RWPE2 (cell line): ENCODE results near the gene SMYD3.

Source experiments
- ATAC-seq: fragments of 200-7000 bp; cut with Tn5 transposase; 3 replicates; pipeline ENCODE4 v1.9.1; 2021; ENCODE audit warnings: low read depth
- DNase-seq: peaks from one replicate; pipeline ENCODE4 v3.0.0-alpha.2; 2020; ENCODE audit warnings: low spot score
- H3K27ac ChIP-seq: fragments of 450-650 bp; 2 replicates; pipeline ENCODE4 v1.5.1; 2017; ENCODE audit warnings: mild to moderate bottlenecking; ENCODE audit not compliant: poor library complexity, severe bottlenecking
- H3K27me3 ChIP-seq: fragments of 250-450 bp; sonication (Bioruptor Pico); 2 replicates; pipeline ENCODE4 v1.5.1; 2021; ENCODE audit warnings: mild to moderate bottlenecking, moderate library complexity; ENCODE audit not compliant: insufficient read depth, poor library complexity, severe bottlenecking
- H3K36me3 ChIP-seq: fragments of 250-450 bp; sonication (Bioruptor Pico); 2 replicates; pipeline ENCODE4 v1.5.1; 2020; ENCODE audit warnings: low read depth, mild to moderate bottlenecking, moderate library complexity
- H3K4me1 ChIP-seq: fragments of 250-450 bp; sonication (Bioruptor Pico); 2 replicates; pipeline ENCODE4 v1.5.1; 2021; ENCODE audit warnings: mild to moderate bottlenecking, moderate library complexity; ENCODE audit not compliant: insufficient read depth, poor library complexity, severe bottlenecking
- H3K4me3 ChIP-seq: fragments of 250-450 bp; sonication (Bioruptor Pico); 2 replicates; pipeline ENCODE4 v1.5.1; 2021; ENCODE audit warnings: mild to moderate bottlenecking, moderate library complexity; ENCODE audit not compliant: severe bottlenecking
- H3K9me3 ChIP-seq: fragments of 250-450 bp; sonication (Bioruptor Pico); 2 replicates; pipeline ENCODE4 v1.5.1; 2021; ENCODE audit warnings: mild to moderate bottlenecking, moderate library complexity; ENCODE audit not compliant: severe bottlenecking
- TF ChIP-seq, protein P1 (sequence below): fragments of 450-650 bp; IDR thresholded peaks from one replicate; pipeline ENCODE4 v1.5.1; 2017; ENCODE audit warnings: mild to moderate bottlenecking, moderate library complexity; ENCODE audit not compliant: poor library complexity, severe bottlenecking

Gene SMYD3

DNA sequence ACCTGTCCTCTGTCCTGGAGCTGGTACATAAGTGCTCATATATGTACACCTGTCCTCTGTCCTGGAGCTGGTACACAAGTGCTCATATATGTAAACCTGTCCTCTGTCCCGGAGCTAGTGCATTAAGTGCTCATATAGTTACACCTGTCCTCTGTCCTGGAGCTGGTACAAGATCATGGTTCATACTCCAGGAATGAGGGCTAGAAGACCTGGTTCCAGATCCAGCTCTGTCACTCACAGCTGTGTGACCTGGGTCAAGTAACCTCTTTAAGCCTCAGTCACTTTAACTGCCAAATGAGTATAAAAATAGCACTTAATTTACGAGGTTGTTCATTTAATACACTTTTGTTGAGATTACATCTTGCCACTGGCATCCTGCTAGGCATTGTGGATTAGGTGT is 28.0 kb downstream of the SMYD3 start:
- no peaks in the 10 kb centered on the region for H3K9me3 ChIP-seq
- H3K36me3 ChIP-seq: no peaks in the 10 kb centered on the region
- no peaks in the 10 kb centered on the region for H3K4me1 ChIP-seq
- no peak overlapping the region for H3K4me3 ChIP-seq
- TF ChIP-seq, protein P1, sequence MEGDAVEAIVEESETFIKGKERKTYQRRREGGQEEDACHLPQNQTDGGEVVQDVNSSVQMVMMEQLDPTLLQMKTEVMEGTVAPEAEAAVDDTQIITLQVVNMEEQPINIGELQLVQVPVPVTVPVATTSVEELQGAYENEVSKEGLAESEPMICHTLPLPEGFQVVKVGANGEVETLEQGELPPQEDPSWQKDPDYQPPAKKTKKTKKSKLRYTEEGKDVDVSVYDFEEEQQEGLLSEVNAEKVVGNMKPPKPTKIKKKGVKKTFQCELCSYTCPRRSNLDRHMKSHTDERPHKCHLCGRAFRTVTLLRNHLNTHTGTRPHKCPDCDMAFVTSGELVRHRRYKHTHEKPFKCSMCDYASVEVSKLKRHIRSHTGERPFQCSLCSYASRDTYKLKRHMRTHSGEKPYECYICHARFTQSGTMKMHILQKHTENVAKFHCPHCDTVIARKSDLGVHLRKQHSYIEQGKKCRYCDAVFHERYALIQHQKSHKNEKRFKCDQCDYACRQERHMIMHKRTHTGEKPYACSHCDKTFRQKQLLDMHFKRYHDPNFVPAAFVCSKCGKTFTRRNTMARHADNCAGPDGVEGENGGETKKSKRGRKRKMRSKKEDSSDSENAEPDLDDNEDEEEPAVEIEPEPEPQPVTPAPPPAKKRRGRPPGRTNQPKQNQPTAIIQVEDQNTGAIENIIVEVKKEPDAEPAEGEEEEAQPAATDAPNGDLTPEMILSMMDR: no peak
- no peak overlapping the region for H3K27ac ChIP-seq
- no peak for DNase-seq
- ATAC-seq: no peak
- no peaks in the 10 kb centered on the region for H3K27me3 ChIP-seq

- Histone ChIP-seq H3K27me3 (no peaks in the 10 kb centered on the region), H3K27ac (no peak overlapping the region), H3K4me1 (no peaks in the 10 kb centered on the region), H3K36me3 (no peaks in the 10 kb centered on the region), H3K4me3 (no peak overlapping the region), H3K9me3 (no peaks in the 10 kb centered on the region)
- no peak for ATAC-seq
- TF ChIP-seq, protein P1: no peak
- DNase-seq: no peak
These were observed 29.4 kb downstream of the SMYD3 start for GRCh38 chr1:246477634-246478033.

- no peaks in the 10 kb centered on the region for H3K9me3 ChIP-seq
- TF ChIP-seq, protein P1: no peak
- no peak for ATAC-seq
- DNase-seq: no peak
- H3K4me3 ChIP-seq: no peak overlapping the region
- H3K27me3 ChIP-seq: no peaks in the 10 kb centered on the region
- H3K36me3 ChIP-seq: no peaks in the 10 kb centered on the region
- H3K27ac ChIP-seq: no peak overlapping the region
- no peaks in the 10 kb centered on the region for H3K4me1 ChIP-seq
These were observed 30.3 kb downstream of the SMYD3 start for GRCh38 chr1:246476771-246477170.

GRCh38 chr1:246471688-246472087 is 35.4 kb downstream of the SMYD3 start:
- no peaks in the 10 kb centered on the region for H3K9me3 ChIP-seq
- ATAC-seq (no peak), DNase-seq (no peak)
- no peaks in the 10 kb centered on the region for H3K27me3 ChIP-seq
- H3K27ac ChIP-seq: no peak overlapping the region
- no peaks in the 10 kb centered on the region for H3K36me3 ChIP-seq
- H3K4me1 ChIP-seq: no peaks in the 10 kb centered on the region
- H3K4me3 ChIP-seq: no peak overlapping the region
- TF ChIP-seq, protein P1: no peak

GRCh38 chr1:246470585-246470984 is 36.5 kb downstream of the SMYD3 start:
- Histone ChIP-seq H3K27ac (no peak overlapping the region), H3K4me1 (no peaks in the 10 kb centered on the region), H3K4me3 (no peak overlapping the region), H3K27me3 (no peaks in the 10 kb centered on the region), H3K36me3 (no peaks in the 10 kb centered on the region), H3K9me3 (no peaks in the 10 kb centered on the region)
- ATAC-seq: no peak
- no peak for DNase-seq
- TF ChIP-seq, protein P1: no peak
